Progenitor cell of endocrine pancreas (in vitro differentiated cells): ENCODE results near the gene LRRC74B. TPM values are rescaled to one million over a fixed set of nuclear protein-coding genes. Genes with fewer than 3 reads are reported as not detected.
A peak's percentile ranks its signal among the peaks of the same experiment; 100 is the strongest.

Source experiments
- DNase-seq: peaks from one replicate; pipeline ENCODE4 v3.0.0; 2021; ENCODE audit warnings: low spot score; ENCODE audit not compliant: unreplicated experiment
- H3K27ac Mint-ChIP-seq: 2 replicates; pipeline ENCODE4 v1.8.0; 2021; ENCODE audit warnings: mild to moderate bottlenecking, moderate library complexity, mixed read lengths
- H3K27me3 Mint-ChIP-seq: 2 replicates; pipeline ENCODE4 v1.8.0; 2021; ENCODE audit warnings: mixed read lengths
- H3K36me3 Mint-ChIP-seq: 2 replicates; pipeline ENCODE4 v1.8.0; 2022; ENCODE audit warnings: mixed read lengths; ENCODE audit not compliant: insufficient read depth
- H3K4me1 Mint-ChIP-seq: 2 replicates; pipeline ENCODE4 v1.8.0; 2021; ENCODE audit warnings: low read depth, mixed read lengths
- H3K4me3 Mint-ChIP-seq: 2 replicates; pipeline ENCODE4 v1.8.0; 2021; ENCODE audit warnings: low read depth, mild to moderate bottlenecking, moderate library complexity, mixed read lengths
- H3K9me3 Mint-ChIP-seq: 2 replicates; pipeline ENCODE4 v1.8.0; 2021; ENCODE audit warnings: low read depth, mixed read lengths
- CTCF ChIP-seq: fragments of 200-600 bp; sonication (generic); IDR thresholded peaks from one replicate; pipeline ENCODE4 v1.5.0; 2021; ENCODE audit warnings: antibody characterized with exemption, mild to moderate bottlenecking; ENCODE audit not compliant: unreplicated experiment
- total RNA-seq: library from RNA; stranded (reverse); gene quantifications from 2 replicates; pipeline ENCODE4 v1.2.1, GENCODE V29; 2021

LRRC74B gene
- total RNA-seq, 1 donor from 2014 or later: 0.72 TPM

GRCh38 chr22:20998411-20999336 is 47.1 kb upstream of the LRRC74B start:
- no peak for DNase-seq
- Mint-ChIP-seq H3K9me3 (no peaks in the 10 kb centered on the region), H3K4me1 (peaks cover 15% of the 10 kb centered on the region), H3K27ac (no peak overlapping the region), H3K27me3 (no peaks in the 10 kb centered on the region), H3K4me3 (peak overlapping the region; percentile 26), H3K36me3 (no peaks in the 10 kb centered on the region)
- TF ChIP-seq CTCF: no peak

- Mint-ChIP-seq H3K27ac (no peak overlapping the region), H3K9me3 (no peaks in the 10 kb centered on the region)
These were observed 46.2 kb upstream of the LRRC74B start for GRCh38 chr22:20999350-21000206.

GRCh38 chr22:21000207-21000986 is 45.3 kb upstream of the LRRC74B start:
- Mint-ChIP-seq H3K4me3 (peak overlapping the region; percentile 89), H3K27ac (no peak overlapping the region), H3K36me3 (no peaks in the 10 kb centered on the region), H3K9me3 (no peaks in the 10 kb centered on the region), H3K27me3 (no peaks in the 10 kb centered on the region), H3K4me1 (peaks cover 15% of the 10 kb centered on the region)
- no peak for DNase-seq
- no peak for TF ChIP-seq CTCF

More at GRCh38 chr22:20999350-21000206, 46.2 kb upstream of the LRRC74B start:
- DNase-seq: no peak
- Mint-ChIP-seq H3K4me1 (peaks cover 15% of the 10 kb centered on the region), H3K27me3 (no peaks in the 10 kb centered on the region), H3K36me3 (no peaks in the 10 kb centered on the region), H3K4me3 (no peak overlapping the region)
- no peak for TF ChIP-seq CTCF

GRCh38 chr22:21000987-21001600 is 44.7 kb upstream of the LRRC74B start:
- Mint-ChIP-seq H3K4me3 (peak overlapping the region; percentile 89), H3K27me3 (no peaks in the 10 kb centered on the region), H3K9me3 (no peaks in the 10 kb centered on the region), H3K36me3 (no peaks in the 10 kb centered on the region), H3K27ac (peak overlapping the region; percentile 97), H3K4me1 (peaks cover 15% of the 10 kb centered on the region)
- no peak for TF ChIP-seq CTCF
- no peak for DNase-seq
